H54 (cell line): ENCODE results near the gene ELP2.
"Not testable (repeated sequence)": the region's sequence is repeated elsewhere in the genome, so short reads cannot be mapped to it uniquely, and the experiment has no call there.

Experiments
- DNase-seq: peaks from one replicate; pipeline ENCODE4 v3.0.0; 2011; ENCODE audit warnings: low spot score, mixed read lengths; ENCODE audit not compliant: insufficient read length
- FAIRE-seq: peaks from 3 replicates; lab custom pipeline; 2011; peaks lifted over from hg19 to GRCh38; lab: Jason Lieb, UNC
- POLR2A ChIP-seq: IDR thresholded peaks from 2 replicates; pipeline ENCODE4 v1.6.1; 2011; ENCODE audit warnings: low read depth, mild to moderate bottlenecking, low read length

ELP2 gene

GRCh38 chr18:36108196-36108595 lies 21.5 kb upstream of the ELP2 start:
- no peak for DNase-seq
- TF ChIP-seq POLR2A, result no peak
- FAIRE-seq, result no peak

GRCh38 chr18:36108601-36109000 lies 21.1 kb upstream of the ELP2 start:
- FAIRE-seq, result no peak
- TF ChIP-seq POLR2A, result no peak
- no peak for DNase-seq

GRCh38 chr18:36109737-36110136 lies 20.0 kb upstream of the ELP2 start:
- DNase-seq (no peak), FAIRE-seq (no peak)
- TF ChIP-seq POLR2A, result no peak

GRCh38 chr18:36112302-36112701 lies 17.4 kb upstream of the ELP2 start:
- no peak for TF ChIP-seq POLR2A
- FAIRE-seq (no peak), DNase-seq (no peak)

GRCh38 chr18:36114251-36114650 lies 15.4 kb upstream of the ELP2 start:
- FAIRE-seq (no peak), DNase-seq (no peak)
- no peak for TF ChIP-seq POLR2A

- DNase-seq (no peak), FAIRE-seq (no peak)
- no peak for TF ChIP-seq POLR2A
These were observed 15.0 kb upstream of the ELP2 start for GRCh38 chr18:36114738-36115137.

- not testable (repeated sequence) for DNase-seq, FAIRE-seq
These were observed 12.9 kb upstream of the ELP2 start for GRCh38 chr18:36116771-36117170.

- DNase-seq, result no peak
- no peak for FAIRE-seq
- TF ChIP-seq POLR2A, result no peak
These were observed 9.4 kb upstream of the ELP2 start for GRCh38 chr18:36120297-36120696.

GRCh38 chr18:36124841-36125240 lies 4.9 kb upstream of the ELP2 start:
- FAIRE-seq, result no peak
- no peak for DNase-seq
- no peak for TF ChIP-seq POLR2A

GRCh38 chr18:36126668-36127067 lies 3.0 kb upstream of the ELP2 start:
- no peak for TF ChIP-seq POLR2A
- FAIRE-seq (no peak), DNase-seq (no peak)

- no peak for TF ChIP-seq POLR2A
- DNase-seq (no peak), FAIRE-seq (no peak)
These were observed 1.7 kb upstream of the ELP2 start for GRCh38 chr18:36127836-36128529.

GRCh38 chr18:36128530-36128870 lies 1.2 kb upstream of the ELP2 start:
- FAIRE-seq (no peak), DNase-seq (no peak)
- no peak for TF ChIP-seq POLR2A

- DNase-seq, result no peak
- no peak for TF ChIP-seq POLR2A
- no peak for FAIRE-seq
These were observed 796 bp upstream of the ELP2 start for GRCh38 chr18:36128907-36129299.

- FAIRE-seq (no peak), DNase-seq (no peak)
- TF ChIP-seq POLR2A, result no peak
These were observed 536 bp downstream of the ELP2 start for GRCh38 chr18:36130039-36130831.
